Ovary (tissue), 3 donors: ENCODE measurements around the gene SMYD1.

Source experiments
- CTCF ChIP-seq, 3 donors: fragments of 450-650 bp in 2 of 3; fragments of 200-600 bp in 1 of 3; IDR thresholded peaks; one replicate each; pipeline versions ENCODE4 v1.5.1 to v1.8.0; 2016 to 2022; ENCODE audit warnings: antibody characterized with exemption in 3 of 3, mild to moderate bottlenecking in 1 of 3
- EP300 ChIP-seq: sonication (generic); formaldehyde crosslinking; IDR thresholded peaks from one replicate; pipeline ENCODE4 v1.6.1; 2017; ENCODE audit warnings: antibody characterized with exemption
- POLR2A ChIP-seq: fragments of 450-650 bp; IDR thresholded peaks from one replicate; pipeline ENCODE4 v1.6.1; 2017; ENCODE audit warnings: antibody characterized with exemption, mild to moderate bottlenecking, moderate library complexity
- donor health status: DM: no; HTN: no; CAD: no.

- TF ChIP-seq CTCF (IDR thresholded peaks at IDR 0.05) (no peak), EP300 (no peak), POLR2A (no peak)
Observed at GRCh38 chr2:88131999-88132368, 64.4 kb downstream of the SMYD1 start.
